Stomach (tissue), 4 donors: ENCODE measurements around the gene RMND1.

ENCODE experiments used
- EP300 ChIP-seq: sonication (generic); formaldehyde crosslinking; IDR thresholded peaks from one replicate; pipeline ENCODE4 v1.6.1; 2017; ENCODE audit warnings: antibody characterized with exemption
- POLR2A ChIP-seq, 4 donors: fragments of 450-650 bp; IDR thresholded peaks; one replicate each; pipeline ENCODE4 v1.6.1; 2016; ENCODE audit warnings: antibody characterized with exemption in 4 of 4, control low read depth in 2 of 4, mild to moderate bottlenecking in 1 of 4, moderate library complexity in 1 of 4
- POLR2AphosphoS5 ChIP-seq, 3 donors: sonication (generic); formaldehyde crosslinking; IDR thresholded peaks; one replicate each; pipeline ENCODE4 v1.6.1; 2016; ENCODE audit warnings: antibody characterized with exemption in 3 of 3
- TF ChIP-seq, protein P1 (sequence below), 7 experiments: fragments of 450-650 bp in 4 of 7; fragments of 200-600 bp in 3 of 7; sonication (generic) in 3 of 7; IDR thresholded peaks; one replicate each; pipeline ENCODE4 v1.5.1; 2016 to 2019; ENCODE audit warnings: antibody characterized with exemption in 7 of 7, control low read depth in 2 of 7, mild to moderate bottlenecking in 1 of 7

DNA sequence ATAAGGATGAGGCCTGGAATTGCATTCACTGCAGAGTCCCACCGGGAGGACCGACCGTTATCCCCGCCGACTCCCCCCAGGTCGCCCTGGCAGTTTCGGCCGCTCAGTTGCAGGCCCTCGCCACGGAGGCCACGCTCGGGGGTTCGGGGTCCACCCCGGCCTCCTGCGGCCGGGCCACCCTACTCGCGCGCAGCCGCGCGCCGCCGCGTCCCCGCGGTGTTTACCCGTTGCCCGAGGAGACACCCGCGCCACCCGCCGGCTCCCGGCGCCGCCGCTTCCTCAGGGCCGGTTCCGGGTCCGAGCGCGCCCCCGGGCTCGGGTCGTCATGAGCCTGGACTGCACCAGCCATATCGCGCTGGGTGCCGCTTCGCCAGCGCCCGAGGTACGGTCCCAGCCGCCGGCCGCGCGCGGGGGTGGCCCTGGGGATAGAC lies 41.9 kb upstream of the RMND1 start, which contains the start of gene CCDC170:
- TF ChIP-seq, protein P1, sequence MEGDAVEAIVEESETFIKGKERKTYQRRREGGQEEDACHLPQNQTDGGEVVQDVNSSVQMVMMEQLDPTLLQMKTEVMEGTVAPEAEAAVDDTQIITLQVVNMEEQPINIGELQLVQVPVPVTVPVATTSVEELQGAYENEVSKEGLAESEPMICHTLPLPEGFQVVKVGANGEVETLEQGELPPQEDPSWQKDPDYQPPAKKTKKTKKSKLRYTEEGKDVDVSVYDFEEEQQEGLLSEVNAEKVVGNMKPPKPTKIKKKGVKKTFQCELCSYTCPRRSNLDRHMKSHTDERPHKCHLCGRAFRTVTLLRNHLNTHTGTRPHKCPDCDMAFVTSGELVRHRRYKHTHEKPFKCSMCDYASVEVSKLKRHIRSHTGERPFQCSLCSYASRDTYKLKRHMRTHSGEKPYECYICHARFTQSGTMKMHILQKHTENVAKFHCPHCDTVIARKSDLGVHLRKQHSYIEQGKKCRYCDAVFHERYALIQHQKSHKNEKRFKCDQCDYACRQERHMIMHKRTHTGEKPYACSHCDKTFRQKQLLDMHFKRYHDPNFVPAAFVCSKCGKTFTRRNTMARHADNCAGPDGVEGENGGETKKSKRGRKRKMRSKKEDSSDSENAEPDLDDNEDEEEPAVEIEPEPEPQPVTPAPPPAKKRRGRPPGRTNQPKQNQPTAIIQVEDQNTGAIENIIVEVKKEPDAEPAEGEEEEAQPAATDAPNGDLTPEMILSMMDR (IDR thresholded peaks at IDR 0.05): no peak
- TF ChIP-seq POLR2AphosphoS5 (IDR thresholded peaks at IDR 0.05) (no peak), POLR2A (IDR thresholded peaks at IDR 0.05) (no peak), EP300 (no peak)
